Epithelial cell of esophagus (primary cell): ENCODE results near the gene HAUS5.

Source experiments
- DNase-seq: peaks from one replicate; pipeline ENCODE4 v3.0.0; 2010; ENCODE audit warnings: low read depth
- H3K4me3 ChIP-seq: 2 replicates; pipeline ENCODE4 v1.5.1; 2011; ENCODE audit warnings: mild to moderate bottlenecking, low read length, control low read depth
- CTCF ChIP-seq: IDR thresholded peaks from 2 replicates; pipeline ENCODE4 v1.5.1; 2011; ENCODE audit warnings: low read depth, mild to moderate bottlenecking, low read length, control low read depth, inconsistent platforms; ENCODE audit not compliant: insufficient read depth; ENCODE audit errors: missing control alignments

Gene HAUS5

GRCh38 chr19:35569281-35569781 is 43.2 kb upstream of the HAUS5 start:
- TF ChIP-seq CTCF = no peak
- DNase-seq = no peak
- no peak overlapping the region for H3K4me3 ChIP-seq

DNA sequence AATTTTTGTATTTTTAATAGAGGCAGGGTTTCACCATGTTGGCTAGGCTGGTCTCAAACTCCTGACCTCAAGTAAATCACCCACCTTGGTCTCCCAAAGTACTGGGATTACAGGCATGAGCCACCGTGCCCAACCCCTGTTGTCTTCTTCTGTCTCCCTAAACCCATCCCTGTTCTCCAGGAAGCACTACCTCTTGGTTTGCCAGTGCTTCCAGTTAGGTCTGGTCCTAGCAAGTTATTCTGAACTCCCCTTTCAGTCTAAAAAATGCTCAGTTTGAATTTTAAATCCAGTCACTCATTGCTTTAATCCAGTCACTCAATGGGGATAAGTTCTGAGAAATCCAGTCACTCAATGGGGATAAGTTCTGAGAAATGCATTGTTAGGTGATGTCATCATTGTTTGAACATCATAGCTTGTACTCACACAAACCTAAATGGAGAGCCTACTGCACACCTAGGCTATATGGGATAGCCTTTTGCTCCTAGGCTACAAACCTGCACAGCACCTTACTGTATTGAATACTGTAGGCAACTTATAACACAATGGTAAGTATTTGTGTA is 41.0 kb upstream of the HAUS5 start:
- H3K4me3 ChIP-seq = no peak overlapping the region
- no peak for TF ChIP-seq CTCF
- no peak for DNase-seq

DNA sequence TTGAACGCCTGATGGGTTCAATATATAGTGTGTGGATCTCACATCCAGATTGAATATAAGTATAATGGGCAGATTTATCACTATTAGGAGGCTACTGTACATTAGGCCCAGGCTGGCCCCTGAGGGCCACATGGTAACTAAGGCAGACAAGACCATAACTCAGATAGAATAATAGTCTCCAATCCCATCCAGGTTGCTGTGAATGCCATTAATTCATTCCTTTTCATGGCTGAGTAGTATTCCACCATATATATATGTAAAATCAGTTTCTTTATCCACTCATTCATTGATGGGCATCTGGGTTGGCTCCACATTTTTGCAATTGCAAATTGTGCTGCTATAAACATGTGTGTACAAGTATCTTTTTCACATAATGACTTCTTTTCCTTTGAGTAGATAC is 34.6 kb upstream of the HAUS5 start:
- no peak overlapping the region for H3K4me3 ChIP-seq
- DNase-seq = no peak
- TF ChIP-seq CTCF = no peak

GRCh38 chr19:35578707-35579106 is 33.8 kb upstream of the HAUS5 start:
- TF ChIP-seq CTCF = no peak
- no peak overlapping the region for H3K4me3 ChIP-seq
- no peak for DNase-seq

- TF ChIP-seq CTCF = no peak
- DNase-seq = no peak
- H3K4me3 ChIP-seq = no peak overlapping the region
These were observed 29.8 kb upstream of the HAUS5 start for GRCh38 chr19:35582760-35583159.

DNA sequence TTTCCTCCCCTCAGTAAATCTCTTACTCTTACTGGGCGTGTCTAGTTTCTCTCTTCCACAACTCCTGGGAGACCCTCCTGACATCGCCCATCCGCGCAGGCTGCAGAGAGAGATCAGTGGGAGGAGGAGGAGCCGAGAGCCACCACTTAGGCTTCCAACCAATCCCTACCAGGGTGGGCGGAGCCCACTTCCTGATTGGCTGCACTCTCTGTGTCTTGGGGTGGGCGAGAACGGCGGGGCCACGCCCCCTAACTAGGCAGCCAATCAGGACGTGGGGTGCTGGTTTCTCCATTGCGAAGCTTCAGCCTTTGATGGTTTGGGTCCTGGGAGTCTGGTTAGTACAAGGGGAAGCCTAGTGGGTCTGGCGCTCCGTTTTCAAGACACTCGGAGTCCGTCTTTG is 26.7 kb upstream of the HAUS5 start, which contains the start of gene PMIS2:
TSS of gene PMIS2 (plus strand) at position 326 of the 400 bp plus-strand sequence. CDS start 87 bp downstream, outside the sequence.
- no peak for DNase-seq
- no peak for TF ChIP-seq CTCF
- H3K4me3 ChIP-seq = no peak within 1 kb of the TSS

GRCh38 chr19:35587321-35587720 is 25.2 kb upstream of the HAUS5 start:
- no peak for DNase-seq
- no peak for TF ChIP-seq CTCF
- no peak overlapping the region for H3K4me3 ChIP-seq
